ENCODE measurements around the gene LHPP.

GRCh38 chr10:124624466-124624865, 162.8 kb downstream of the LHPP start:
- TF ChIP-seq EZH2 (IDR thresholded peaks at IDR 0.05) (no peak), CTCF (IDR thresholded peaks at IDR 0.05) (no peak)

Measured in neural progenitor cell (in vitro differentiated cells).